GM12864 (cell line): ENCODE data around the gene AKNA.

Experiments used
- DNase-seq: peaks from one replicate; pipeline ENCODE4 v3.0.0-alpha.2; 2011; ENCODE audit warnings: low read depth
- H3K4me3 ChIP-seq: 2 replicates; pipeline ENCODE4 v1.5.1; 2011; ENCODE audit warnings: mild to moderate bottlenecking, low read depth, low read length, control low read depth
- CTCF ChIP-seq: IDR thresholded peaks from 2 replicates; pipeline ENCODE4 v1.5.1; 2011; ENCODE audit warnings: low read depth, mild to moderate bottlenecking, moderate library complexity, low read length, control low read depth, inconsistent platforms; ENCODE audit errors: missing control alignments

Gene AKNA

GRCh38 chr9:114392749-114393112 lies 4.9 kb upstream of the AKNA start:
- DNase-seq: no peak

GRCh38 chr9:114390952-114391351 lies 3.2 kb upstream of the AKNA start:
- no peak for DNase-seq
- no peak for TF ChIP-seq CTCF
- H3K4me3 ChIP-seq: no peak overlapping the region; the same call in 1 of the 2 replicates

More at GRCh38 chr9:114392749-114393112, 4.9 kb upstream of the AKNA start:
- TF ChIP-seq CTCF: no peak
- H3K4me3 ChIP-seq: no peak overlapping the region

GRCh38 chr9:114389612-114390368 lies 2.0 kb upstream of the AKNA start:
- no peak for DNase-seq
- TF ChIP-seq CTCF: peak; percentile 29
- peak overlapping the region; percentile 72 for H3K4me3 ChIP-seq

GRCh38 chr9:114388764-114389375 lies 1.1 kb upstream of the AKNA start:
- H3K4me3 ChIP-seq: peak overlapping the region; percentile 72
- no peak for DNase-seq
- no peak for TF ChIP-seq CTCF

GRCh38 chr9:114388357-114388682 lies 538 bp upstream of the AKNA start:
- H3K4me3 ChIP-seq: peak overlapping the region; percentile 72
- no peak for DNase-seq
- no peak for TF ChIP-seq CTCF

- H3K4me3 ChIP-seq: peak overlapping the region; percentile 72
- no peak for DNase-seq
- TF ChIP-seq CTCF: no peak
These were observed 699 bp downstream of the AKNA start for GRCh38 chr9:114386886-114387679.
